NCI-H146 treated with DMSO at 0.1 percent for 48 hours (cell line): Measurements from ENCODE around the gene NFE2L3.
A peak's percentile ranks its signal among the peaks of the same experiment; 100 is the strongest.
"Not testable (repeated sequence)": the region's sequence is repeated elsewhere in the genome, so short reads cannot be mapped to it uniquely, and the experiment has no call there.

Source experiments
- DNase-seq: peaks from one replicate; lab custom pipeline; 2025; ENCODE audit not compliant: unreplicated experiment; lab: John Stamatoyannopoulos, UW

Gene NFE2L3

GRCh38 chr7:26151953-26152781 lies at the start of gene NFE2L3:
NFE2L3 (plus strand) TSS chr7:26152198; CDS start chr7:26152499, 301 bp downstream.
- peak; percentile 72 for DNase-seq

- DNase-seq = no peak
Measured at GRCh38 chr7:26103596-26103995, 48.4 kb upstream of the NFE2L3 start.

GRCh38 chr7:26105236-26105635 lies 46.8 kb upstream of the NFE2L3 start:
- no peak for DNase-seq

GRCh38 chr7:26105931-26106330 lies 46.1 kb upstream of the NFE2L3 start:
- DNase-seq = no peak

- no peak for DNase-seq
Measured at GRCh38 chr7:26112203-26112740, 39.7 kb upstream of the NFE2L3 start.

- DNase-seq = no peak
Measured at GRCh38 chr7:26115650-26116049, 36.3 kb upstream of the NFE2L3 start.

- DNase-seq = peak; percentile 26
Measured at GRCh38 chr7:26117142-26117807, 34.7 kb upstream of the NFE2L3 start.

- no peak for DNase-seq
Measured at GRCh38 chr7:26117970-26118369, 34.0 kb upstream of the NFE2L3 start.

- DNase-seq = no peak
Measured at GRCh38 chr7:26122745-26123144, 29.3 kb upstream of the NFE2L3 start.

GRCh38 chr7:26124775-26125174 lies 27.2 kb upstream of the NFE2L3 start:
- not testable (repeated sequence) for DNase-seq

GRCh38 chr7:26127411-26127810 lies 24.6 kb upstream of the NFE2L3 start:
- DNase-seq = no peak

- no peak for DNase-seq
Measured at GRCh38 chr7:26131056-26131589, 20.9 kb upstream of the NFE2L3 start.

GRCh38 chr7:26135076-26135475 lies 16.9 kb upstream of the NFE2L3 start:
- DNase-seq = no peak

- no peak for DNase-seq
Measured at GRCh38 chr7:26135551-26135950, 16.4 kb upstream of the NFE2L3 start.

GRCh38 chr7:26136831-26137230 lies 15.2 kb upstream of the NFE2L3 start:
- no peak for DNase-seq

- no peak for DNase-seq
Measured at GRCh38 chr7:26140380-26140779, 11.6 kb upstream of the NFE2L3 start.

GRCh38 chr7:26141077-26141476 lies 10.9 kb upstream of the NFE2L3 start:
- no peak for DNase-seq

- no peak for DNase-seq
Measured at GRCh38 chr7:26143298-26144048, 8.5 kb upstream of the NFE2L3 start.

- no peak for DNase-seq
Measured at GRCh38 chr7:26144184-26145080, 7.6 kb upstream of the NFE2L3 start.

GRCh38 chr7:26145238-26145637 lies 6.8 kb upstream of the NFE2L3 start:
- no peak for DNase-seq
